Liver (tissue), 9 donors: Measurements from ENCODE around the gene IFTAP. TPM values are rescaled to one million over a fixed set of nuclear protein-coding genes. Genes with fewer than 3 reads are reported as not detected.

Experiments used
- DNase-seq: peaks from one replicate; pipeline ENCODE4 v3.0.0-alpha.2; 2017; ENCODE audit warnings: low spot score
- H3K27ac ChIP-seq, 2 donors: one replicate each; pipeline ENCODE4 v1.7.0; 2013; ENCODE audit warnings: inconsistent platforms in 2 of 2, low read length in 2 of 2, control low read depth in 1 of 2, low read depth in 1 of 2, mild to moderate bottlenecking in 1 of 2
- H3K27me3 ChIP-seq, 4 donors: one replicate each; pipeline versions ENCODE4 v1.6.1 to v1.7.0; 2013; ENCODE audit warnings: low read length in 3 of 4, inconsistent platforms in 1 of 4, mild to moderate bottlenecking in 1 of 4, moderate library complexity in 1 of 4; ENCODE audit not compliant: control insufficient read depth in 4 of 4, insufficient read depth in 4 of 4
- H3K36me3 ChIP-seq, 4 donors: one replicate each; pipeline versions ENCODE4 v1.6.1 to v1.7.0; 2013; ENCODE audit warnings: low read length in 3 of 4, mild to moderate bottlenecking in 3 of 4, low read depth in 1 of 4, moderate library complexity in 1 of 4; ENCODE audit not compliant: control insufficient read depth in 4 of 4, insufficient read depth in 3 of 4
- H3K4me1 ChIP-seq, 4 donors: one replicate each; pipeline versions ENCODE4 v1.6.1 to v1.7.0; 2013; ENCODE audit warnings: low read length in 3 of 4, mild to moderate bottlenecking in 3 of 4, moderate library complexity in 1 of 4; ENCODE audit not compliant: control insufficient read depth in 4 of 4, insufficient read depth in 4 of 4
- H3K4me3 ChIP-seq, 3 donors: one replicate each; pipeline versions ENCODE4 v1.6.1 to v1.7.0; 2013; ENCODE audit warnings: low read length in 3 of 3, control low read depth in 1 of 3, low read depth in 1 of 3, mild to moderate bottlenecking in 1 of 3
- H3K9ac ChIP-seq, 2 donors: one replicate each; pipeline ENCODE4 v1.7.0; 2013; ENCODE audit warnings: low read length in 2 of 2, mild to moderate bottlenecking in 2 of 2, moderate library complexity in 2 of 2, control low read depth in 1 of 2, low read depth in 1 of 2
- H3K9me3 ChIP-seq, 4 donors: one replicate each; pipeline versions ENCODE4 v1.6.1 to v1.7.0; 2013; ENCODE audit warnings: low read length in 3 of 4; ENCODE audit not compliant: control insufficient read depth in 4 of 4
- ATF3 ChIP-seq: IDR thresholded peaks from 2 replicates; pipeline ENCODE4 v1.6.1; 2016; ENCODE audit warnings: antibody characterized with exemption
- CTCF ChIP-seq: fragments of 150-350 bp; IDR thresholded peaks from 2 replicates; pipeline ENCODE4 v1.5.1; 2017; ENCODE audit warnings: improper control_type of control experiment, low read depth, low read length; ENCODE audit not compliant: missing input control
- EGR1 ChIP-seq, 2 donors: IDR thresholded peaks; 2 replicates each; pipeline ENCODE4 v1.6.1; 2016 to 2018; ENCODE audit warnings: antibody characterized with exemption in 2 of 2, low read depth in 2 of 2
- FOXA1 ChIP-seq: IDR thresholded peaks from 2 replicates; pipeline ENCODE4 v1.6.1; 2016; ENCODE audit warnings: antibody characterized with exemption
- FOXA2 ChIP-seq: IDR thresholded peaks from 2 replicates; pipeline ENCODE4 v1.6.1; 2016; ENCODE audit warnings: antibody characterized with exemption
- GABPA ChIP-seq, 2 donors: IDR thresholded peaks in 1 of 2; conservative IDR thresholded peaks in 1 of 2; 2 replicates each; pipeline ENCODE4 v1.6.1; 2016; ENCODE audit warnings: antibody characterized with exemption in 2 of 2, mild to moderate bottlenecking in 1 of 2, moderate library complexity in 1 of 2
- HNF4A ChIP-seq, 2 donors: conservative IDR thresholded peaks; 2 replicates each; pipeline ENCODE4 v1.6.1; 2016; ENCODE audit warnings: antibody characterized with exemption in 2 of 2, mild to moderate bottlenecking in 2 of 2
- JUND ChIP-seq, 2 donors: IDR thresholded peaks; 2 replicates each; pipeline ENCODE4 v1.6.1; 2016; ENCODE audit warnings: antibody characterized with exemption in 2 of 2
- MAX ChIP-seq: IDR thresholded peaks from 2 replicates; pipeline ENCODE4 v1.6.1; 2016; ENCODE audit warnings: antibody characterized with exemption
- NR2F2 ChIP-seq: IDR thresholded peaks from 2 replicates; pipeline ENCODE4 v1.6.1; 2016; ENCODE audit warnings: antibody characterized with exemption
- RAD21 ChIP-seq, 2 donors: IDR thresholded peaks; 2 replicates each; pipeline ENCODE4 v1.6.1; 2016; ENCODE audit warnings: antibody characterized with exemption in 2 of 2, mild to moderate bottlenecking in 2 of 2
- REST ChIP-seq: IDR thresholded peaks from 2 replicates; pipeline ENCODE4 v1.6.1; 2016; ENCODE audit warnings: antibody characterized with exemption, mild to moderate bottlenecking
- RXRA ChIP-seq, 2 donors: IDR thresholded peaks; 2 replicates each; pipeline ENCODE4 v1.6.1; 2017 to 2018; ENCODE audit warnings: antibody characterized with exemption in 2 of 2, mild to moderate bottlenecking in 1 of 2
- SP1 ChIP-seq: IDR thresholded peaks from 2 replicates; pipeline ENCODE4 v1.6.1; 2018; ENCODE audit warnings: antibody characterized with exemption, mild to moderate bottlenecking
- TAF1 ChIP-seq: conservative IDR thresholded peaks from 2 replicates; pipeline ENCODE4 v1.6.1; 2016; ENCODE audit warnings: antibody characterized with exemption, mild to moderate bottlenecking
- YY1 ChIP-seq: IDR thresholded peaks from 2 replicates; pipeline ENCODE4 v1.6.1; 2016; ENCODE audit warnings: antibody characterized with exemption, mild to moderate bottlenecking
- ZBTB33 ChIP-seq: IDR thresholded peaks from 2 replicates; pipeline ENCODE4 v1.6.1; 2016; ENCODE audit warnings: antibody characterized with exemption
- WGBS: extraction: QIAGEN DNeasy Blood & Tissue Kit; methylation state at CpG from one replicate; pipeline ENCODE4 v1.1.7; 2013; 5-methylcytosine and 5-hydroxymethylcytosine counted together
- polyA plus RNA-seq, 2 donors: library from polyadenylated mRNA; stranded (reverse) in 1 of 2; unstranded in 1 of 2; fragments of 200-250 nt in 1 of 2; fragments of >200 nt in 1 of 2; fragmentation: Nextera tagmentation in 1 of 2; extraction: Ambion mirVana in 1 of 2; gene quantifications; one replicate each; pipeline versions ENCODE4 v1.2.1 to v1.2.3, GENCODE V29; 2013 to 2015
- total RNA-seq, 2 donors: library from RNA; depleted of rRNA; stranded (reverse); fragments of >200 nt; gene quantifications; one replicate each; pipeline ENCODE4 v1.2.3, GENCODE V29; 2014
- donor health status: healthy.
- donor health status: healthy.
- donor health status: healthy.
- donor health status: healthy.
- donor health status: healthy.

The IFTAP gene
- total and polyA plus RNA-seq, 4 donors = 9.5 to 10.2 (median 9.7) TPM

- Histone ChIP-seq H3K27ac (no peak overlapping the region), H3K4me3 (no peak overlapping the region), H3K9me3 (no peaks in the 10 kb centered on the region), H3K27me3 (no peaks in the 10 kb centered on the region), H3K4me1 (no peaks in the 10 kb centered on the region), H3K36me3 (no peaks in the 10 kb centered on the region), H3K9ac (no peak overlapping the region)
- TF ChIP-seq CTCF = no peak
- TF ChIP-seq REST = no peak
- TF ChIP-seq ATF3 = no peak
- no peak for TF ChIP-seq MAX
- no peak for TF ChIP-seq FOXA2
- TF ChIP-seq GABPA (IDR thresholded peaks at IDR 0.05 in 1 of 2, conservative IDR thresholded peaks at IDR 0.05 in 1 of 2) = no peak
- TF ChIP-seq JUND (IDR thresholded peaks at IDR 0.05) = no peak
- no peak for TF ChIP-seq NR2F2
- TF ChIP-seq EGR1 (IDR thresholded peaks at IDR 0.05; ENCODE audit: low read depth in 2 of 2) = no peak
- TF ChIP-seq RXRA (IDR thresholded peaks at IDR 0.05) = no peak
- TF ChIP-seq RAD21 (IDR thresholded peaks at IDR 0.05) = no peak
- no peak for TF ChIP-seq SP1
- no peak for TF ChIP-seq HNF4A (conservative IDR thresholded peaks at IDR 0.05)
- no peak for TF ChIP-seq FOXA1
- 55% methylated on average over 1 of the region's 1 CpG for whole genome bisulfite sequencing
- no peak for DNase-seq
Observed at GRCh38 chr11:36693139-36693843, 99.0 kb downstream of the IFTAP start.

GRCh38 chr11:36695111-36695510 lies 100.8 kb downstream of the IFTAP start:
- no peaks in the 10 kb centered on the region for H3K27me3 ChIP-seq
- H3K36me3 ChIP-seq = no peaks in the 10 kb centered on the region
- H3K4me1 ChIP-seq = no peaks in the 10 kb centered on the region
- TF ChIP-seq RAD21 (IDR thresholded peaks at IDR 0.05) (no peak), GABPA (IDR thresholded peaks at IDR 0.05 in 1 of 2, conservative IDR thresholded peaks at IDR 0.05 in 1 of 2) (no peak), ATF3 (no peak), ZBTB33 (no peak), CTCF (no peak), TAF1 (no peak), FOXA1 (no peak), SP1 (no peak), EGR1 (IDR thresholded peaks at IDR 0.05; ENCODE audit: low read depth in 2 of 2) (no peak), FOXA2 (no peak), REST (no peak), YY1 (no peak)

More at GRCh38 chr11:36695111-36695510, 100.8 kb downstream of the IFTAP start:
- no peaks in the 10 kb centered on the region for H3K9me3 ChIP-seq
- H3K4me3 ChIP-seq = no peak overlapping the region
- H3K9ac ChIP-seq = no peak overlapping the region
- no peak for DNase-seq
- no peak overlapping the region for H3K27ac ChIP-seq
